NCI-H128 (cell line): ENCODE data around the gene OSGIN1.
A peak's percentile ranks its signal among the peaks of the same experiment; 100 is the strongest.

ENCODE experiments used
- DNase-seq: peaks from one replicate; lab custom pipeline; 2025; ENCODE audit not compliant: unreplicated experiment; lab: John Stamatoyannopoulos, UW

The OSGIN1 gene

DNA sequence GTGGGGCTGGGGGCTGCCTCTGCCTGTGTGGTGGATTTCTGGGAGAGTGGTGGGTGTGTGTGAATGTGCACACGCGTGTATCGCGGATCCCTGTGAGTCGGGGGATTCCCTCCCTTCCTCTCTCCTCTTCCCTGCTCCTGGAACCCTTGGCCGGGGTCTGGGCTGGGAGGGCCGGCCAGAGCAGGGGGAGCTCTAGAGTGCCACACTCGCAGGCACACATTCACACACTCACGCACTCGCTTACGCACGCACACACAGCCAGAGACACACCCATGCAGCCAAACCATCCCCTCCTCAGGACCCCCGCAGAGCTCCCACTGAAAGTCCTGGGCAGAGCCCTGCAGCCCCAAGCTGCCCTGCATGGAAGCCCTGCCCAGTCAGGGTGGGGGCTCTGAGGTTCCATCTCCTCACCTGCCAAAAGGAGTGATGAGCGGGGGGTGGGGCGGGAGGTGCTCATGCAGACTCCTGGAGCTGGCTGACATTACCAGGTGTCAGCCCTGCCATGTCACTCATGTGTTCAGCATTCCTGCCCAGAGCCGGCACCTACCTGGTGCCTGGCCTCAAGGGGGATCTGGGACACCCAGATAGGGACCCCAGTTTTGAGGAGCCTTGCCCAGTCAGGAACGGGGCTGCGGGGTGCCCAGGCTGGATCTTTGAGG is 16.9 kb downstream of the OSGIN1 start:
- no peak for DNase-seq

DNA sequence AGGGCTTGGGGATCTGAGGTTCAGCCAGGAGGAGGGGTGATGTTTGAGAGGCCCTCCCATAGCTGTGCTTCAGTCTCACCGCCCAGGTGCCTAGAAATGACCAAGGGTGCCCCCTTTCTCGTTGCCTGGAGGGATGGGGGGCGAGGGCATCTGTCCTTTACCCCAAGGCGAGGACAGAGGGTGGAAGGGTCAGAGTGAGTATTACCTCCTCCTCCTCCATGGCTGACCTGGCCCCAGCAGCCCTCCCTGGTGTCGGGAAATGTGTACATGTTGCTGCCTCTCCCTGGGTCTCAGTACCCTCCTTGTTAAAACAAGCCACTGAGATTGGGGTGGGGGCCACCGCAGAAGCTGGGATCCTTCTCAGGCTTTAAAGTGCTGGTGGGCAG is 17.4 kb downstream of the OSGIN1 start:
- no peak for DNase-seq

DNA sequence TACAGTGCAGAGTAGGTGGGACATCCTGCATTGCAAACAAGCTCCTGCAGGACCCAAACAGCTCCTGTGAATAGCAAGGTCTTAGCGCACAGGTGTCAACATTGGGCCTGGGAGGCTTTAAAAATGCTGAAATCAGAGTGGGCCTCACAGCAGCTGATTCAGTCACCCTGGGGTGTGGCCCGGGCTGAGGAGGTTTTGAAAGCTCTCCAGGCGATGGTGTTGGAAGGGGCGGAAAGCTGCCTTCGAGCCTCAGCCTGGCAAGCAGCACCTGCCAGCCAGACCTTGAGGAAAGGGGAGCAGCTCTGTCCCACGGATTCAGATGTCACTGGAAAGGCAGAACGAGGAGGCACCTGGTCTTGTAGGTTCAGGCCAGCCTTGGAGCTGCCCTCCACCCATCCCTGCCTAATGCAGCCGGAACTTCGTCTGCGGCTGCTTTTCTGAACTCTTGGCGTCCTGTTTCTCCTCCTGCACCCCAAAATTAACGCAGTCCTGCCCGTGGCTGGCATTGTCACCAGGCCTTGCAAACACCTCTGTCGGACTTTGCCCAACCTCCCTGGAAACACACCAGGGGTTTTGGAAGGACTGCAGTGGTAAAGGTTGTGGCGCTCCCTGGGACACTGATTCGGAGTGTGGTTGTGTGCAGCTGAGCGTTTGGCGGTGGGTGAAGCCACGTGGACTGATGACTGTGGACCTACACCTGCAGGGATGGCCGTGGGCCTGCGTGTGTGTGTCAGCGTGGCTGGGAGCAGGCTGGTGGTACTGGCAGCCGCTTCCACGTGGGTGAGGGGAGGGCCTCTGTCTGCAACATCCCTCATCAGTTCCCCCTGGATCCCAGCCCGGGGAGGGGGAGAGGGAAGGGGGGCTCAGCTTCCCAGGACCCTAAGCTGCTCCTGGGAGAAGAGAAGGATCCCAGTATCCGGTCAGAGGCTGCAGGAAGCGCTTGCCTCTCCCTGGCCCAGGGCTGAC is 18.4 kb downstream of the OSGIN1 start:
- peak; percentile 57 for DNase-seq

DNA sequence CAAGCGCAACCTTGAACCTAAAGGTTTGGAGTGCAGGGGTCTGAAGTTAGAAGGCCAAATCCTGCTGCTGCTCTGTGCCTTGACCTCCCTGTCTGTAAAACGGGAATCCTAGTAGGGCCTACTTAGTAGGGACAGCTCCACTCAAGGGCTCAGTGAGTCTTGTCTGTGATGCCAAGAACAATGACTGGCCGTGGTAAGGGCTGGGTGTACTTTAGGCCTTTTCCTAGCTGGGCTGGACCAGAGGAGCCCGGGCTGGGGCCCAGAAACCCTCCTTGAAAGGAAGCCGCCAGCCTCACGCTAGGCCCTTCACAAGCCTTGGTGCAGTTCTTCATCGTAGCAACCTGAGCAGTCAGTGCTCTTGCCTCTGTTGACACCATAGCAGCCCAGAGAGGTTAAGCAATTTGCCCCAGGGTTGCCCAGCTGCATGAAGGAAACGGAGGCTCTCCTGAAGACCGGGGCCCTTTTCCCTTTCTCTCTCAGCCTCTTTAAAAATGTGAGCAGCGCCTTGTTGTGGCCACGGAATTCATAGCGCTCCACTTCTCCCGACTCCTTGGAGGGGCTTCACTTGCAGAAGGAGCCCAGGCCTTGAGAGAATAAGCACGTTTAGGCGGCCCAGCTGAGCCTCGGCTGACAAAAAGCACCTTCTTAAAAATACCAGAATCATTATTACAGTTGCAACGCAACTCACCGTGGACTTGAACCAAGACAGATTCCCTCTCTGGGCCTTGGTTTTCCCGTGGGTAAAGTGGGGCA is 19.4 kb downstream of the OSGIN1 start:
- DNase-seq, result no peak

DNA sequence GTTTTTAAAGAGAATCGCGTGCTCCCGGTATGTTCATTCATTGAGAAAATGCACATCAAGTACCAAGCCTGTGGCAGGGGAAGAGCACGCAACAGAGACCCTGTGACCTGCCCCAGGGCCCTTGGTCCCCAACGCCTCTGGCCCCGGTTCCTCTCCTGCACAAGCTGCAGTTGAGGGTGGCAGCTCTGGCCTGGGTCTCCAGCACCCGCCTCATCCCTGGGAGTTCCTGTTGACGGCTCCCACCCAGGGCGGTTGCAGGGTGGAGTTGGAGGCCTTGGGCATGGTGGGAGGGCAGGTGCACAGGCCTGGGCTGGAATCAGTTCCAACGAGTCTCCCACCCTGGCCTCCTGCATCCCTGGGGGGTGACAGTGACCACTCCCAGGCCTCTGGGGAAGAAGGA is 20.0 kb downstream of the OSGIN1 start:
- no peak for DNase-seq

DNA sequence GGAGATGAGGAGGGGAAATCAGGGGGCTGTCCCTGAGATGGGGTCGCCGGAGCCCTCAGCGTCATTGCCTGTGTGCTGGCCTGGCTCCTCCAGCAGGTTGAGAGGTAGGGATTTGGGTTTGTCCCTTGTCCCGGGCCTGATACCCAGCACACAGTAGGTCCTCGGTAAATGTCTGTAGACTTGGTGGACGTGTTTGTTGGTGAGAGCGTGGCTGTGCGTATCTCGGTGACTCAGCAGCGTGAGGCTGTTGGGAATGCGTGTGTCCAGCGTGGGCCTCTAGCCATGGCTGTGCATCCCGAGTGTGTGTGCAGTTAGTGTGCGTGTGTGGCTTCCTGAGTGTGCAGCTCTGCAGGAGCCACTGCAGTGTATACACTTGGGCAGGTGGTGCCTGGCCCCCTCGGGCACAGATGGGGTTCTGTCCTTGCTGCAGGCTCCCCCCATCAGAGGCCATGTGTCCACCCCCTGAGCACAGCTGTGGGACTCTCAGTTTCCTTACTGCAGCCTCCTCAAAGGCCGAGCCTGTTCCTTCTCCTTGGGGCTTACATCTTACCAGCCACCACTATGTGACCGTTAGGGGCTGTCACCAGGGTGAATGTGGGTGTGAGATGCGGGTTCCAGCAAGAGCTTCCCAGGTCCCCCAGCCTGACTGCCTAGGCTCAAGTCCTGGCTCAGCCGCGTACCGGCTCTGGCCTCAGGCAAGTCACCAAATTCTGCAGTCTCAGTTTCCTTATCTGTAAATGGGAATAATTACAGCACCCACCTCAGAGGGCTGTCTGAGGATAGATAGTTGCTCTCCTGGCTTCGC is 20.7 kb downstream of the OSGIN1 start:
- DNase-seq, result no peak

DNA sequence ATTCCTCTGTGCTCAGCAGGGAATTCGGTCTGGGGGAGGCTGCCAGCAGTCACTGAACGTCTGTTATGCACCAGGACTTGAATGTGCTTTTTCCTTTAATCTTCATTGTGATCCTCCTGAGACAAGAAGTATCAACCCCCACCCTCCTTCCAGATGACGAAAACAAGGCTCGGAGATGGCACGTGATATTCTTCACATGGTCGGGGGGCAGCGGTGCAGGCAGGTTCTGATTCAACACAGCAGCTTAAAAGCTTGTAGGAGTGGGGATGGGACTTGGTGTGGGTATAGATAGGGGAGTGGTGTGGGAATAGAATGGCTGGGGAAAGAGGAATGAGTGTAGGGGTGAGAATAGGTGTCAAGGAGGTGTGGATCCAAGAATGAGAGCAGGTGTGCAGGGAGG is 21.4 kb downstream of the OSGIN1 start:
- no peak for DNase-seq

DNA sequence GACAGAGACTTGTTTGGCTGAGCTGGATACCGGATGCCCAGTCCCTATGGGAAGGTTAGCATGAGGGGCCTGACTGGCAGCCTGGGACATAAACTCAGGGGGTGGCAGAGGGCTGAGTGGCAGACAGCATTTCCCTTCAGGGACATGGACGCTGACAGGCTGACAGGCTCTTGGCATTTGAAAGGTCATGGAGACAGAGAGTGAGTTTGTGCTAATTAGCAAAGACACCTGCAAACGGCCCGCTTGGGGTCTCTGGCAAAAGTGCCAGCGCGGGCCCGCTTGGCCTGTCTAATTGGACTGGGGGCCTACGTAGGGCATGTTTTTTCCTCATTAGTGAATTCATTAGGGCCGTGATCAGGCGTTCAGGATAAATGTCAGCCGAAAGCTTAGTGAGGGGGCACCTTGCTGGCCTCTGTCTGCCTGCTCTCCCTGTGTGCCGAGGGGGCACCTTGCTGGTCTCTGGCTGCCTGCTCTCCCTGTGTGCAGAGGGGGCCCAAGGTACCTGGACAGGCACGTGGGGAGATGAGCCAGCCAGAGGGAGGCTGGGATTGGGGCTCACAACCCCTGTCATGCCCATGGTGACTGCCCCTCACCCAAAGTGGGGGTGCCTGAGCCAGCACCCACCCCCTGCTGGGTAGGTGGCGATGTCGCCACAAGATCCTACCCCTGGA is 22.7 kb downstream of the OSGIN1 start:
- DNase-seq, result no peak

DNA sequence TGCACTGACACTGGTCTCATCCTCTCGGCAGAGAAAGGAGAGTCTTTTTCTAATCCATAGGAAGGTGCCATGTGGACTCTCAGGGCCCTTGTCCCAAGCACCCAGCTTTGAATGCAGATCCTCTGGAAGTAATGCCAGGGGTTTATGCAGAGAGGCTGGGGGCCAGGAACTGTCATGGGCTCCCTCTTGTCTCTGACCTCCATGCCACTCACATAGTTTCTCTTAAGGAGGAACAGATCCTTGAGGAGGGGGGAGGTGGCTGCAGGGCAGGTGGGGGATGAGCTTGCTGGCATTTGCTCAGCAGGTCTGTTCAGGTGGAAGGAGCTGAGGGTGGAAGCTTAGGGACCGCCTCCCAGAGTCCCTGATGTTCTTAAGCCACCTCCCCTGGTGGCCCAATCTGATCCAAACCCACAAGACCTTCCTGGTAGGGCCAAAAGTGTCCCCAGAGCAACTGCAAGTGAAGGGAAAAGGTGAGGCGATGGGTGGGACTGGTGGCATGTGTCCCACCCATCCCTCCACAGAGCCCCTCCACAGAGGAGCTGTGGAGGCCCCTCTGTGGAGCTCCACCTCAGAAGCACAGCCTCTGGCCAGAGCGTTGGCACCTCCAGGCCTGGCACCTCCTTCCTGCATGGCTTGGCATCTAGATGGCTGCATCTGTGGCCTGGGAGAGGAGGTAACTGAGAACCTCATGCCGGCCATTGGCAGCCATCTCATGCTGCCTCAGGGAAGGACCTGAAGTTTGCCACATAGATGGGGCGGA is 24.2 kb downstream of the OSGIN1 start:
- DNase-seq, result no peak

DNA sequence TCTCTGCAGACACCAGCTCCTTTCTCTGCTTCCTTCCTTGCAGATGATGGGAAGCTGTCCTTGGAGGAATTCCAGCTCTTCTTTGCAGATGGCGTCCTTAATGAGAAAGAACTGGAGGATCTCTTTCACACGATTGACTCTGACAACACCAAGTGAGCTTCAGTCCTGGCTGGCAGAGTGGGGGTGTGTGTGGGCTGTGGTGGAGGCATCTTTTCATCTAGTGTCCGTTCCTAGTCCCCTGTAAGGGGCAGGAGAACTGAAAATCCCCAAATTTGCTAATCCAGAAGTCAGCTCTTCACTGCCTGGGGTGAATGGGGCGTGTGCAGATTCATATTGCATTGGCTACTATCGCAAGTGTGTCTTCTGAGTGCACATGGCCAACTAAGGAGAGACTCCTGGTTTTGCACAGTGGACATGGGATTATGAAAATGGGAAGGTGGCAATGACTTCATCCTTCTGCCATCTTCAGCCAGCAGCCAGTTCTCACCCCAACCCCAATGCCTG is 25.4 kb downstream of the OSGIN1 start:
- no peak for DNase-seq

DNA sequence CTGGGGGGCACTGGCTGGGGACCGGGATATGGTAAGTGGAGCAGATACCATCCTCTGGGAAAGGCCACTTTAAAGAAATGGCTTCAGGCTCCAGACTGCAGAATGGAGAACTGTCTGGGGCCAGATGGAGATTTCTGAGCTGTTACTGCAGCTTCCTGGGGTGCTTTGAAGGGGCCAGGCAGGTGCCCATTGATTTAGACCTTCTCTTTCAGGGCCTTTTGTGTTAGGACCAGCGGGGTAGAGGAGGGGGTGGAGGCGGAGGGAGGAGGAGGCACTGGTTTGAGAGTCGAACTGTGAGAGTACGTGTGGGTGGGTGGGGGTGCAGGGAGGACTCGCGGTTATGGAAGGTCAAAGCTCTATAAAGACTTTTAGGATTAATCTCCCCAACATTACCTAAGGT is 26.4 kb downstream of the OSGIN1 start:
- no peak for DNase-seq

DNA sequence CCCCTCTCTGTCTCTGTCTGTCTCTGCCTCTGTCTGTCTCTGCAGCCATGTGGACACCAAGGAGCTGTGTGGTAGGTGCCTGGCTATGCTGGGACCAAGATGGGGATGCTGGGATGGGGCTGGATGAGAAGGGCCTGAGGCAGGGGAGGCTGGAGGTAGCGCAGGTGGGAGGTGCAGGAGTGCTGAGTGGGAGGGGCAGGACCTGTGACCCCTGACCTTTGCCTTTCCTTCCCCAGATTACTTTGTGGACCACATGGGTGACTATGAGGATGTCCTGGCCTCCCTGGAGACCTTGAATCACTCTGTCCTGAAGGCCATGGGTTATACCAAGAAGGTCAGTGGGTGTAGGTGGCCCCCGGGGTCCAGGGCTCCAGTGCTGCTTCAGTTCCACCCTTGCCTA is 27.8 kb downstream of the OSGIN1 start:
- DNase-seq, result no peak

DNA sequence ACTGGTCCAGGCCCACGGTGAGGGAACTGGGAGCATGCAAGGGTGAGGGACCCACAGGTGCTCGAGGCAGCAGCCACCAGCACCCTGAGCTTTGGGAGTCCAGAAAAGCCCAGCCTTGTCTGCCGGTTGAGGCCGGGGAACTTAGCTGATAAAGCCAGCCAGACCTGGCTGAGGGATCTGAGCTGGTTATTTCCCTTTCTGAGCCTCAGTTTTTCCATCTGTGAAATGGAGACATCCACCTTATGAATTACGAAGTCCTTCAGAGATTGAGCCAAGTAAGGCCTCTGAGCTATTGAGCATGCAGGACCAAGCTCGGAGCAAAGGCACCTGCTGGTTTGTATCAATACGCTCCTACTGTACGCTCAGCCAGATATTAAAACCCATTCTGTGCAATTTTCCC is 28.8 kb downstream of the OSGIN1 start:
- DNase-seq, result no peak

DNA sequence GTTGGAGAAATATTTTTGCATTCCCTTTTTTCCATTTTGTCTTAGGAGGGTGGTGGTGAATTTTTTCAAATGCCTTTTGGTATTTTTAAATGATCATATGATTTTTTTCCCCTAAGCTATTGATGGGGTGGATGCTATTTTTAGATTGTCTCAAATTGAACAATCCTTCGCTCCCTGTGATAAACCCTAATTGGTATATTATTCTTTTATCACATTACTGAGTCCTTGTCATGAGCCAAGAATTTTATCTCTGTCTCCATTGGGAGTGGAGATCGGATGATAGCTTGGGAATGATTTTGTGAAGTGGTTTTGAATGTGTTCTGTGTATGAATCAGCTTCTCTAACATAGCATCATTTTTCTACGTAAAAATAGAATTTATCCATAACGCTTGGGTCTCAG is 30.5 kb downstream of the OSGIN1 start:
- no peak for DNase-seq

DNA sequence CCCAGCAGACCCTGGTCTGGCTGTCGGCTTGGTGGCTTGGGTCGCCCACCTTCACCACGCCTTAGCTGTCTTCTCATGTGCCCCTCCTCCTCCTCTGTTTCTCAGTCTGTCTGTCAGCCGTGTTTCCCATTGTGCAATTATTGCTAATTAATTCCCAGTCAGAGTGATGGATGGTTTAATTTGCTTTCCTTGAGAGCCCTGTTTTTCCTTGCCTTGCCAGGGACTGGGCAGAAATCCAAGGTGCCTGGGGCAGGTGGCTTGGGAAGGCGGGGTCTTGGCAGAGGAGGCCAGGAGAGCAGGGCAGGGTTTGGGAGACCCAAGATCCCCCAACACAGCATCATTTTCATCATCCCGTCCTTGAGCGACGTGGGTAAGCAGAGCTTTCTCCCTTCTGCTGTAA is 36.3 kb downstream of the OSGIN1 start:
- peak; percentile 3 for DNase-seq

DNA sequence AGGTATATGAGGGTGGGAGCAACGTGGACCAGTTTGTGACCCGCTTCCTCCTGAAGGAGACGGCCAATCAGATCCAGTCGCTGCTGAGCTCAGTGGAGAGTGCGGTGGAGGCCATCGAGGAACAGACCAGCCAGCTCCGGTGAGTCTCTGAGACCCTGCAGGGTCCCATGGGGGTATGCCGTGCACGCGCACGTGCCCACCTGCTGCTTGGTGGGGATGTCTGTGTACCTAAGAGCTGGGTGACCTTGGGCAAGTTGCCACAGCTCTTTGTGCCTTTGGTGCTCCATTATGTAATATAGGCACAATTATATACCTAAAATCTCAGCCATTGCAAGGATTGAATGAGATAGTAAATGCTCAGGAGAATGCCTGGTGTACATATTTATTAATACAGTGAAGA is 37.5 kb downstream of the OSGIN1 start:
- DNase-seq, result no peak

DNA sequence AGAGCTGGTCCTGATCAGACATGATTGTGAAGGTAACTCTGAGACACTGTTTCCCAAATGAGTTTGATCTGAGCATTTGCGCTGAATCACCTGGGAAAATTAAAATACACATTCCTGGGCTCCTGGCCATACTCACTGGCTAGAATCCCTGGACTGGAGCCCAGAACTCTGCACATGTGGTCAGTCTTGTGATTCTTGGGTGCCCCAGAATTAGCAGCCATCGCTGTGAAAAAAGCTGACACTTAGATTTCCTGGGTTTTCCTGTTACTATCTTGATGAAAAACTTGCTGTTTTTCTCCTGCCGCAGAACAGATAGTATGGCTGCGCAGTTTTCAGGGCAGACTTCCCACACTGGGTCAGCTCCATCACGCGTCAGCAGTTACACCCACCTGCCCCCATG is 39.6 kb downstream of the OSGIN1 start:
- no peak for DNase-seq

DNA sequence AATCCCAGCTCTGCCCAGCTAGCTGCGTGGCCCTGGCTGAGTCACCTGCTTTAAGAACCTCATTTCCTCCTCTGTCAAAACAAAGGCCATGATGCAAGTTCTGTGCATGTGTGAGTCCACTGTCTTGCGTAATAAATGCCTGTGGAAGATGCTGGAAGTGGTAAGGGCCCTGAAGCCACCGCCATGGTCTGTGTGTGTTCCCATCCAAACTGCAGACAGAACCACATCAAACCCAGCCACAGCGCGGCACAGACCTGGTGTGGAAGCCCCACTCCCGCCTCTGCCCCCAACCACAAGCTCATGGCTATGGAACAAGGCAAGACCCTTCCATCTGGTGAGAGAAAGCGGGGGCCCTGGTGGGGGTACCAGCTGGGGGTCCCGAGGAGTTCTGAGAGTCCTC is 41.0 kb downstream of the OSGIN1 start:
- no peak for DNase-seq

DNA sequence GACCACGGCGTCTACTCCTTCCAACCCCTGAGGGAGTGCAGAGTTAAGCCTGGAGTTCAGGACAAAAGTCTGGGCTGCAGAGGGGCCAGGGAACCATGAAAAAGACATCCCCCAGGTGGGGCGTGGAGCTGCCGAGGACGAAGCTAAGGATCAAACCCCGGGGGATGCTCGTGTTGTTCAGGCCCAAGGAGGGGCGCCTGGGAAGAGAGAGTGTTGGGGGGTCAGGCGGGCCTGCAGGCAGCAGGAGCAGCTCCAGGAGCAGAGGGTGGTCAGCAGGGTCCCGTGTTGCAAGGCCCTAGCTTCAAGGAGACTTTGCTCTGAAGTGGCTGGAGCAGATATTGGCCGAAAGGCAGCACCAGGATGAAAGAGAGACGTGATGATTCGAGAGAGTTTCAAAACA is 41.7 kb downstream of the OSGIN1 start:
- DNase-seq, result no peak

DNA sequence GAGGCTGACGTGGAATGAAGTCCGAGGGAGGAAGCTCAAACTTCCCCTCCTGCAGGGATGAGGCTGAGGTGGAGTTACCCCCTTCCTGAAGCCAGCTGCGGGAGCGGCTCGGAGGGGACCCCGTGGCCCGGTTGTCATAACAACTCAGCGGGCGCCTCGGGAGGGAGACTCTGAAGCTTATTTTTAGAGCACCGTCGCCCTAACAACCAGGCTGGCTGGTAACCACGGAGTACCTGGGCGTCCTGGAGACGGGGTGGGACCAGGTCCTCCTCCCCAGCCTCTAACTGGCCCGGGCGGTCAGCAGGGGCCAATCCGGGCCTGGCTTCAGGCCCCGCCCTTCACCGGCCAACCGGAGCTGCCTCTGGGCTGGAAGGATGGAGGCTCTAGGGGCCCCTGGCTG is 42.7 kb downstream of the OSGIN1 start:
- DNase-seq, result peak; percentile 55
